SK-N-SH (cell line): Measurements from ENCODE around the gene TIMM29. TPM values are rescaled to one million over a fixed set of nuclear protein-coding genes. Genes with fewer than 3 reads are reported as not detected.

Experiments used
- CTCF ChIA-PET: fragments of 300-600, 350-600 bp; formaldehyde crosslinking; extraction: SDS; loops from one replicate; lab custom pipeline; 2021; lab: Yijun Ruan, JAX
- POLR2A ChIA-PET: fragments of 350-600 bp; sonication (Branson Sonifier 250); formaldehyde crosslinking; extraction: SDS; loops from one replicate; lab custom pipeline; 2020; ENCODE audit warnings: antibody characterized with exemption, inconsistent platforms; lab: Yijun Ruan, JAX
- DNase-seq: peaks from one replicate; pipeline ENCODE4 v3.0.0; 2012
- H2AFZ ChIP-seq: fragments of 200-600 bp; sonication (generic); 2 replicates; pipeline ENCODE4 v1.8.1; 2016; ENCODE audit warnings: antibody characterized with exemption, mild to moderate bottlenecking, low read depth
- H3F3A ChIP-seq: fragments of 200-600 bp; sonication (generic); replicated peaks from 2 replicates; pipeline ENCODE3; 2016; ENCODE audit warnings: antibody characterized with exemption, mild to moderate bottlenecking; ENCODE audit not compliant: insufficient read depth
- H3K27ac ChIP-seq, 2 experiments: fragments of 200-500 bp in 1 of 2; fragments of 200-600 bp in 1 of 2; sonication (Bioruptor generic) in 1 of 2; sonication (generic), shearing (Covaris generic) in 1 of 2; 2 replicates each; pipeline versions ENCODE4 v1.5.1 to v1.6.1; 2014 to 2016; ENCODE audit warnings: low read depth in 2 of 2, inconsistent platforms in 1 of 2, low read length in 1 of 2, mild to moderate bottlenecking in 1 of 2, mixed read lengths in 1 of 2
- H3K27me3 ChIP-seq: fragments of 200-600 bp; sonication (generic), shearing (Covaris generic); 2 replicates; pipeline ENCODE4 v1.6.1; 2016; ENCODE audit warnings: mixed run types; ENCODE audit not compliant: insufficient read depth
- H3K36me3 ChIP-seq, 2 experiments: fragments of 200-500 bp in 1 of 2; fragments of 200-600 bp in 1 of 2; sonication (Bioruptor generic) in 1 of 2; sonication (generic) in 1 of 2; replicated peaks in 1 of 2; 2 replicates each; pipeline versions ENCODE3 to v1.5.1; 2014 to 2016; ENCODE audit warnings: low read length in 1 of 2, mild to moderate bottlenecking in 1 of 2; ENCODE audit not compliant: insufficient read depth in 2 of 2, control insufficient read depth in 1 of 2
- H3K4me1 ChIP-seq, 2 experiments: fragments of 200-500 bp in 1 of 2; fragments of 200-600 bp in 1 of 2; sonication (Bioruptor generic) in 1 of 2; sonication (generic), shearing (Covaris generic) in 1 of 2; 2 replicates each; pipeline versions ENCODE4 v1.5.1 to v1.6.1; 2014 to 2016; ENCODE audit warnings: low read depth in 1 of 2, low read length in 1 of 2, mixed run types in 1 of 2; ENCODE audit not compliant: insufficient read depth in 2 of 2, control insufficient read depth in 1 of 2
- H3K4me2 ChIP-seq: fragments of 200-600 bp; sonication (generic), shearing (Covaris generic); 2 replicates; pipeline ENCODE4 v1.6.1; 2017; ENCODE audit warnings: mixed run types
- H3K4me3 ChIP-seq, 2 experiments: fragments of 200-500 bp in 1 of 2; fragments of 200-600 bp in 1 of 2; sonication (Bioruptor generic) in 1 of 2; sonication (generic), shearing (Covaris generic) in 1 of 2; 2 replicates each; pipeline versions ENCODE4 v1.5.1 to v1.8.1; 2014 to 2016; ENCODE audit warnings: low read depth in 2 of 2, inconsistent platforms in 1 of 2, low read length in 1 of 2, mild to moderate bottlenecking in 1 of 2, mixed read lengths in 1 of 2, moderate library complexity in 1 of 2
- H3K79me2 ChIP-seq: fragments of 200-600 bp; sonication (generic); 2 replicates; pipeline ENCODE4 v1.8.1; 2017; ENCODE audit warnings: mild to moderate bottlenecking; ENCODE audit not compliant: insufficient read depth
- H3K9ac ChIP-seq: fragments of 200-600 bp; sonication (generic); 2 replicates; pipeline ENCODE4 v1.6.1; 2017; ENCODE audit warnings: mixed run types
- H3K9me2 ChIP-seq: fragments of 200-600 bp; sonication (generic); 2 replicates; pipeline ENCODE4 v1.6.1; 2017; ENCODE audit warnings: mixed run types
- H3K9me3 ChIP-seq: fragments of 200-600 bp; sonication (generic); 2 replicates; pipeline ENCODE4 v1.6.1; 2017; ENCODE audit warnings: mixed run types, mild to moderate bottlenecking, moderate library complexity
- H4K20me1 ChIP-seq: fragments of 200-600 bp; sonication (generic); 2 replicates; pipeline ENCODE4 v1.6.1; 2017; ENCODE audit warnings: mild to moderate bottlenecking, mixed run types; ENCODE audit not compliant: insufficient read depth
- CHD2 ChIP-seq: fragments of 150-350 bp; IDR thresholded peaks from 2 replicates; pipeline ENCODE4 v1.6.1; 2018; ENCODE audit warnings: low read length; ENCODE audit not compliant: partially characterized antibody
- ELF1 ChIP-seq: IDR thresholded peaks from 2 replicates; pipeline ENCODE4 v1.4.0; 2012
- EZH2phosphoT487 ChIP-seq: fragments of 200-600 bp; sonication (generic); IDR thresholded peaks from 2 replicates; pipeline ENCODE4 v1.6.1; 2017; ENCODE audit warnings: low read depth, mixed run types, mild to moderate bottlenecking, antibody characterized with exemption, moderate library complexity, borderline replicate concordance
- FOSL2 ChIP-seq: IDR thresholded peaks from 2 replicates; pipeline ENCODE4 v1.4.0; 2012; ENCODE audit warnings: low read depth, mild to moderate bottlenecking, moderate library complexity, borderline replicate concordance
- FOXJ3 ChIP-seq: sonication (generic); formaldehyde crosslinking; IDR thresholded peaks from 2 replicates; pipeline ENCODE4 v1.5.1; 2020; ENCODE audit warnings: mild to moderate bottlenecking, missing genetic modification reagents
- FOXM1 ChIP-seq: IDR thresholded peaks from 2 replicates; pipeline ENCODE4 v1.4.0; 2012; ENCODE audit warnings: low read depth, mild to moderate bottlenecking
- GABPA ChIP-seq: IDR thresholded peaks from 2 replicates; pipeline ENCODE4 v1.4.0; 2012; ENCODE audit warnings: low read depth, mild to moderate bottlenecking
- JUND ChIP-seq: IDR thresholded peaks from 2 replicates; pipeline ENCODE4 v1.4.0; 2012
- MAX ChIP-seq: IDR thresholded peaks from 2 replicates; pipeline ENCODE4 v1.4.0; 2012; ENCODE audit warnings: low read depth
- MXI1 ChIP-seq: IDR thresholded peaks from 2 replicates; pipeline ENCODE4 v1.6.1; 2012; ENCODE audit warnings: mild to moderate bottlenecking, low read depth, low read length, improper control_type of control experiment
- NRF1 ChIP-seq: IDR thresholded peaks from 2 replicates; pipeline ENCODE4 v1.6.1; 2012; ENCODE audit warnings: low read depth, mild to moderate bottlenecking, low read length
- RAD21 ChIP-seq: IDR thresholded peaks from 2 replicates; pipeline ENCODE4 v1.6.1; 2012; ENCODE audit warnings: mild to moderate bottlenecking, low read length
- REST ChIP-seq: IDR thresholded peaks from 2 replicates; pipeline ENCODE4 v1.6.1; 2012; ENCODE audit warnings: mild to moderate bottlenecking, low read depth, low read length, moderate library complexity
- RXRA ChIP-seq: IDR thresholded peaks from 2 replicates; pipeline ENCODE4 v1.4.0; 2012; ENCODE audit warnings: low read depth, mild to moderate bottlenecking, borderline replicate concordance
- SIN3A ChIP-seq: IDR thresholded peaks from 2 replicates; pipeline ENCODE4 v1.6.1; 2012; ENCODE audit warnings: low read depth, mild to moderate bottlenecking, low read length, moderate library complexity, borderline replicate concordance
- TEAD4 ChIP-seq: IDR thresholded peaks from 2 replicates; pipeline ENCODE4 v1.4.0; 2012; ENCODE audit warnings: mild to moderate bottlenecking, borderline replicate concordance; ENCODE audit not compliant: insufficient read depth
- YY1 ChIP-seq: IDR thresholded peaks from 2 replicates; pipeline ENCODE4 v1.4.0; 2012; ENCODE audit warnings: low read depth, mild to moderate bottlenecking
- WGBS: methylation state at CpG from one replicate; pipeline ENCODE4 v1.1.6; 2017; ENCODE audit warnings: low lambda C conversion rate; 5-methylcytosine and 5-hydroxymethylcytosine counted together
- polyA plus RNA-seq, 3 experiments: library from polyadenylated mRNA; depleted of rRNA; stranded (reverse); fragments of >200 nt; gene quantifications; 2 replicates each; pipeline ENCODE4 v1.2.3, GENCODE V29; 2012

TIMM29 gene
- polyA plus RNA-seq, 1 of the 3 experiments (the other 2 are of a cell fraction): 12.5 TPM

DNA sequence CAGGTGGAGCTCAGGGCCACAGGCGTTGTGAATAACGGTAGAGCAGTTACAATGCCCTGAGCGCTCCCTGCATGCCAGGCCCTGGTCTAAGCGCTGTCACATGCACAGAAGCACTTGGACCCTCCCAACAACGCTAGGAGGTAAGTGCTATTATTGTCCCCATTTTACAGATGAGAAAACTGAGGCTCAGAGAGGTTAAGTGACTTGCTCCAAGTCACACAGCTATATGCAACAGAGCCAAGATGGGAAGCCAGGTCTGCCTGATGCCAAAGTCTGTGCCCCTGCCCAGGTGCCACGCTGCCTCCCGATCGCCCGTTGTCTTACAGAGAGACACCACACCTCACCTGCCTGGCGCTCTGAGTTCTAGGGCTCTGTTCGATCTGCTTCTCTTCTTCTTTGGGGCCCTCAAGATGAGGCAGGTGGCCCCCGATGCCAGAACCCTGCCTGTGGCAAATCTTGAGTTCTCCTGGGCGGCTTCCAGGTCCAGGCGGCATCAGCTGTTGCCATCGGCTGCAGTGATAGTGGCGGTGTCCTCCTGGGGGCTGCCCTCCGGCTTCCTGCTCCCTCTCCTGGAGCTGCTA is 20.1 kb upstream of the TIMM29 start:
- TF ChIP-seq REST (no peak), ELF1 (no peak), FOXM1 (no peak), FOSL2 (no peak), YY1 (no peak), MXI1 (no peak), GABPA (no peak), MAX (no peak)
- TF ChIP-seq, all 33 proteins: peak for 0
- DNase-seq: no peak
- Histone ChIP-seq H3K9me2 (no peaks in the 10 kb centered on the region), H3K79me2 (peaks cover 16% of the 10 kb centered on the region; the same call in 1 of the 2 replicates), H3K4me3 (no peak overlapping the region), H3K27ac (no peak overlapping the region), H3K36me3 (peaks cover 5 to 30% of the 10 kb centered on the region in 2 experiments), H4K20me1 (peaks cover 6% of the 10 kb centered on the region; the same call in 1 of the 2 replicates), H2AFZ (no peak overlapping the region), H3K27me3 (no peaks in the 10 kb centered on the region), H3K4me1 (no peaks in the 10 kb centered on the region), H3F3A (no peaks in the 10 kb centered on the region), H3K9me3 (no peaks in the 10 kb centered on the region), H3K9ac (no peak overlapping the region), H3K4me2 (no peak overlapping the region)
- WGBS: 98% methylated on average over 11 of the region's 17 CpGs
- ChIA-PET CTCF (interaction anchor here (0.8 to 1.5 kb wide), 4 partner anchors 10 to 37 kb away, joined by 3 to 6 read pairs (median 4); no protein-coding TSS in a partner anchor), POLR2A (no interaction called here)

GRCh38 chr19:10911579-10912363 is 16.8 kb upstream of the TIMM29 start:
- H3K36me3 ChIP-seq: peaks cover 9 to 33% of the 10 kb centered on the region in 2 experiments
- H3K9me2 ChIP-seq: no peaks in the 10 kb centered on the region
- H3K9me3 ChIP-seq: no peaks in the 10 kb centered on the region
- WGBS: 94% methylated on average over 26 of the region's 31 CpGs
- no peak overlapping the region for H3K27ac ChIP-seq
- no peak overlapping the region for H3K4me2 ChIP-seq
- peaks cover 7% of the 10 kb centered on the region; the same call in 1 of the 2 replicates for H4K20me1 ChIP-seq
- no peak for DNase-seq
- peaks cover 4 to 17% of the 10 kb centered on the region in 2 experiments; a peak in 3 of 4 replicates for H3K4me1 ChIP-seq
- no peak overlapping the region for H3K9ac ChIP-seq
- H3K27me3 ChIP-seq: no peaks in the 10 kb centered on the region
- peaks cover 4% of the 10 kb centered on the region; the same call in 1 of the 2 replicates for H3K79me2 ChIP-seq
- ChIA-PET POLR2A (no interaction called here), CTCF (interaction anchor here (0.9 kb wide), 2 partner anchors 41 to 47 kb away, joined by 3 to 4 read pairs; no protein-coding TSS in a partner anchor)
- H3F3A ChIP-seq: no peaks in the 10 kb centered on the region
- H2AFZ ChIP-seq: no peak overlapping the region
- H3K4me3 ChIP-seq: no peak overlapping the region
- TF ChIP-seq FOSL2 (no peak), ELF1 (no peak), JUND (no peak), CHD2 (no peak), NRF1 (no peak), SIN3A (no peak), REST (no peak), EZH2phosphoT487 (no peak), FOXJ3 (CRISPR knock-in tag) (no peak), RXRA (no peak), RAD21 (no peak), TEAD4 (no peak)
